Ishikawa (cell line): ENCODE data around the gene B4GALNT4.

ENCODE experiments used
- CEBPB ChIP-seq: IDR thresholded peaks from 2 replicates; pipeline ENCODE4 v1.6.1; 2012
- CREB1 ChIP-seq: IDR thresholded peaks from 2 replicates; pipeline ENCODE4 v1.6.1; 2012; ENCODE audit warnings: low read depth
- EGR1 ChIP-seq: IDR thresholded peaks from 2 replicates; pipeline ENCODE4 v1.6.1; 2012
- EP300 ChIP-seq: IDR thresholded peaks from 2 replicates; pipeline ENCODE4 v1.6.1; 2012; ENCODE audit warnings: borderline replicate concordance
- FOXM1 ChIP-seq: IDR thresholded peaks from 2 replicates; pipeline ENCODE4 v1.6.1; 2012; ENCODE audit warnings: low read depth, borderline replicate concordance
- NFIC ChIP-seq: IDR thresholded peaks from 2 replicates; pipeline ENCODE4 v1.6.1; 2012
- RAD21 ChIP-seq: IDR thresholded peaks from 2 replicates; pipeline ENCODE4 v1.6.1; 2012; ENCODE audit warnings: low read depth
- TAF1 ChIP-seq: IDR thresholded peaks from 2 replicates; pipeline ENCODE4 v1.6.1; 2012; ENCODE audit warnings: low read depth, mild to moderate bottlenecking
- TCF12 ChIP-seq: IDR thresholded peaks from 2 replicates; pipeline ENCODE4 v1.6.1; 2012; ENCODE audit warnings: low read depth
- TEAD4 ChIP-seq: IDR thresholded peaks from 2 replicates; pipeline ENCODE4 v1.6.1; 2012
- YY1 ChIP-seq: IDR thresholded peaks from 2 replicates; pipeline ENCODE4 v1.6.1; 2012; ENCODE audit warnings: low read depth
- ZBTB7A ChIP-seq: IDR thresholded peaks from 2 replicates; pipeline ENCODE4 v1.6.1; 2012; ENCODE audit warnings: low read depth
- TF ChIP-seq, protein P1 (sequence below): IDR thresholded peaks from 2 replicates; pipeline ENCODE4 v1.6.1; 2012
- TF ChIP-seq, protein P2 (sequence below): IDR thresholded peaks from 2 replicates; pipeline ENCODE4 v1.6.1; 2012
- TF ChIP-seq, protein P3 (sequence below): IDR thresholded peaks from 2 replicates; pipeline ENCODE4 v1.6.1; 2012; ENCODE audit warnings: low read depth, mild to moderate bottlenecking

B4GALNT4 gene

DNA sequence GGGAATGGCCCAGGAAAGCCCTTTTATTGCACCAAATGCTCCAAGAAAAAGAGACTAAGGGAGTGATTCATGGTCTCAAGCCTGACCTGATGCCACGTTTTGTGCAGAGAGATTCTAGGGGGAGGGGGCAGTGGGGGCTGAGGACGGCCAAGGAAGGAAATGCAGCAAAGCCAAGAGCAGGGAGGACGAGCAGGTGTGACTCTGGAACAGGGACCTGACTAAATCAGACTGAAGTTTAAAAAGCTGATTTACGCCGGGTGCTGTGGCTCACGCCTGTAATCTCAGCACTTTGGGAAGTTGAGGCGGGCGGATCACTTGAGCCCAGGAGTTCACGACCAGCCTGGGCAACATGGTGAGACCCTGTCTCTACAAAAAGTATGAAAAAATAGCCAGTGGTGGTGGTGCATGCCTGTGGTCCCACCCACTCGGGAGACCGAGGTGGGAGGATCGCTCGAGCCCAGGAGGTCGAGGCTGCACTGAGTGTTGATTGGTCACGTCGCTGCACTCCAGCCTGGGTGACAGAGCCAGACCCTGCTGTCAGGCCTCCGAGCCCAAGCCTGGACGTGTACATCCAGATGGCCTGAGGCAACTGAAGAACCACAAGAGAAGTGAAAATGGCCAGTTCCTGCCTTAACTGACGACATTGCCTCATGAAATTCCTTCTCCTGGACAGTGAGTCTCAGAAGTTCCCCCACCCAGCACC lies 37.8 kb upstream of the B4GALNT4 start:
- TF ChIP-seq, protein P1, sequence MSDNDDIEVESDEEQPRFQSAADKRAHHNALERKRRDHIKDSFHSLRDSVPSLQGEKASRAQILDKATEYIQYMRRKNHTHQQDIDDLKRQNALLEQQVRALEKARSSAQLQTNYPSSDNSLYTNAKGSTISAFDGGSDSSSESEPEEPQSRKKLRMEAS, result no peak
- TF ChIP-seq TEAD4 (no peak), EGR1 (no peak), TAF1 (no peak), CEBPB (no peak), NFIC (no peak), CREB1 (no peak), EP300 (no peak)
- TF ChIP-seq, protein P2, sequence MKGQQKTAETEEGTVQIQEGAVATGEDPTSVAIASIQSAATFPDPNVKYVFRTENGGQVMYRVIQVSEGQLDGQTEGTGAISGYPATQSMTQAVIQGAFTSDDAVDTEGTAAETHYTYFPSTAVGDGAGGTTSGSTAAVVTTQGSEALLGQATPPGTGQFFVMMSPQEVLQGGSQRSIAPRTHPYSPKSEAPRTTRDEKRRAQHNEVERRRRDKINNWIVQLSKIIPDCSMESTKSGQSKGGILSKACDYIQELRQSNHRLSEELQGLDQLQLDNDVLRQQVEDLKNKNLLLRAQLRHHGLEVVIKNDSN, result no peak
- TF ChIP-seq, protein P3, sequence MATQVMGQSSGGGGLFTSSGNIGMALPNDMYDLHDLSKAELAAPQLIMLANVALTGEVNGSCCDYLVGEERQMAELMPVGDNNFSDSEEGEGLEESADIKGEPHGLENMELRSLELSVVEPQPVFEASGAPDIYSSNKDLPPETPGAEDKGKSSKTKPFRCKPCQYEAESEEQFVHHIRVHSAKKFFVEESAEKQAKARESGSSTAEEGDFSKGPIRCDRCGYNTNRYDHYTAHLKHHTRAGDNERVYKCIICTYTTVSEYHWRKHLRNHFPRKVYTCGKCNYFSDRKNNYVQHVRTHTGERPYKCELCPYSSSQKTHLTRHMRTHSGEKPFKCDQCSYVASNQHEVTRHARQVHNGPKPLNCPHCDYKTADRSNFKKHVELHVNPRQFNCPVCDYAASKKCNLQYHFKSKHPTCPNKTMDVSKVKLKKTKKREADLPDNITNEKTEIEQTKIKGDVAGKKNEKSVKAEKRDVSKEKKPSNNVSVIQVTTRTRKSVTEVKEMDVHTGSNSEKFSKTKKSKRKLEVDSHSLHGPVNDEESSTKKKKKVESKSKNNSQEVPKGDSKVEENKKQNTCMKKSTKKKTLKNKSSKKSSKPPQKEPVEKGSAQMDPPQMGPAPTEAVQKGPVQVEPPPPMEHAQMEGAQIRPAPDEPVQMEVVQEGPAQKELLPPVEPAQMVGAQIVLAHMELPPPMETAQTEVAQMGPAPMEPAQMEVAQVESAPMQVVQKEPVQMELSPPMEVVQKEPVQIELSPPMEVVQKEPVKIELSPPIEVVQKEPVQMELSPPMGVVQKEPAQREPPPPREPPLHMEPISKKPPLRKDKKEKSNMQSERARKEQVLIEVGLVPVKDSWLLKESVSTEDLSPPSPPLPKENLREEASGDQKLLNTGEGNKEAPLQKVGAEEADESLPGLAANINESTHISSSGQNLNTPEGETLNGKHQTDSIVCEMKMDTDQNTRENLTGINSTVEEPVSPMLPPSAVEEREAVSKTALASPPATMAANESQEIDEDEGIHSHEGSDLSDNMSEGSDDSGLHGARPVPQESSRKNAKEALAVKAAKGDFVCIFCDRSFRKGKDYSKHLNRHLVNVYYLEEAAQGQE, result no peak

DNA sequence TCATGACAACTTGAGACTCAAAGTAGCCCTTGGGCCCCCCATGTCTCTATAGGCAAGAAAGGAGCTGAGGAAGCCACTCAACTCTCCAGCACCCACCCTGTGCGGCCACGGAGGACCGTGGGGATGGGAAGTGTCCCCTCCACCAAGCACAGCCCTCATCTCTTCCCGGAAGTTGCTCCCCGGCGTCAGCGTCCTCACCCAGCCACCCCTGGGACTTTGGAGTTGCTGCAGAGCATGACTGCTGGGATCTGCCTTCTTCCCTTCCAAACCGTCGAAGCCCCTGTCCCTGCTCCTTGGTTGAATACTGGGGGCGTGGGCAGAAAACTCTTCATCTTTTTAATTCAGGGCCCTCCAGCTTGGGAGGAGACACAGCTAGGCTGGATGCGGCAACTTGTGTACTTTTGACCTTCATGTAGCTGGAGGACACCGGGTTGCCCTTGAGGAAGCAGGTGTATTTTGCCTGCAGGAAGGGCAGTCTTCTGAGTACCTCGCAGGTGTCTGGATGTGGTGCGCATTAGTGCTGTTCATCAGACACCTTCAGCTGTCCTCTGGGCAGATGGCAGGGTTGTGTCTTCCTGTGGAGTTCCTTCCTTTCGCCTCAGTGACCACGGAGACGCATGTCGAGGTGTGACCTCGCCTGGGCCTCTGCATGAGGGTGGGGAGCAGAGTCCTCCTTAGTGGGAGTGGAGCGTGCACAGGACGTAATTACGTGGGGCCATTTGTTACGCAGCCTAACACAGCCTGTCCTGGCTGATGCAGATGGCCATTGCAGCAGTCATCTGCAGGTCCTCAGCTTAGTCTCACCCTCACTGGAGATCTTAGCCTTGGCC lies 36.4 kb upstream of the B4GALNT4 start:
- no peak for TF ChIP-seq YY1
- TF ChIP-seq CREB1, result no peak
- no peak for TF ChIP-seq EP300
- no peak for TF ChIP-seq ZBTB7A
- TF ChIP-seq, protein P3, result no peak
- no peak for TF ChIP-seq CEBPB
- TF ChIP-seq NFIC, result no peak
- no peak for TF ChIP-seq TAF1
- no peak for TF ChIP-seq TCF12
- no peak for TF ChIP-seq EGR1
- TF ChIP-seq, protein P2, result no peak

DNA sequence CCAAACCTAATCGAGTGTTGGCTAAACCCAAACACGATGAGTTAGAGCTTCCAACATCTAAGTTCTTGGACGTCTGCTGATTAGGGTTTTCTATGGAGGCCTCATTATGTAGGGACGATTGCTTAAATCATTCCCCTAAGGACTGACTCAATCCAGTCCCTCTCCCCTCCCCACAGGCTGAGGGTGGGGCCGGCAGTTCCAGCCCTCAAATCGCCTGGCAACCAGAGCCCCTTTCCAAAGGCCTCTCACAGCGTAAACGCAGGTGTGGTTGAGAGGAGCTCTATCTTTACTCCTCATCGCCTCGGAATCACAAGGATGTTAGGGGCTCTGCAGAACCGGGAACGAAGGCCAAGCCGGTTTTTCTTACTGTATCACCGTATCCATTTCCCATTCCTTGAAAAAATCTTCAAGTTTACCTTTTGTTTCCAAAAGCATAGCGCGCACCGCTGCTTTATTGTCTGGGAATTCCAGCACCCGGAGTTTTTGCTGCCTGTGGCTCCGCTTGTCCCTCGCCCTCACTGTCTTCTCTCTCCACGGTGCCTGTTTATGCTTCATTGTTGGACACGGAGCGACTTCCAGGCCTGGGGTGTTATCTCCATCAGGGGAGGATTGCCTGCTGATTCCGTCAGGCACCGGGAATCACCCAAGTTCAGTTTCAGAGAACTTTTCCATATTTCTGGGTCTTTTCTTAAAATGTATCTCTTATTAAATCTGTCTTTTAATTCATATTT lies 34.9 kb upstream of the B4GALNT4 start:
- no peak for TF ChIP-seq TEAD4
- TF ChIP-seq TAF1, result no peak
- TF ChIP-seq, protein P3, result no peak
- no peak for TF ChIP-seq RAD21
- no peak for TF ChIP-seq CEBPB
- TF ChIP-seq NFIC, result no peak
- no peak for TF ChIP-seq ZBTB7A
- TF ChIP-seq CREB1, result no peak
- TF ChIP-seq, protein P2, result no peak
- TF ChIP-seq YY1, result no peak
- no peak for TF ChIP-seq TCF12
- TF ChIP-seq FOXM1, result no peak
- no peak for TF ChIP-seq EGR1
